GM21528 (cell line): ENCODE data around the gene QSOX1.

ENCODE experiments used
- ATAC-seq: cut with Tn5 transposase; IDR thresholded peaks from one replicate; pipeline ENCODE4 v1.9.1; 2021; ENCODE audit warnings: mild to moderate bottlenecking, moderate library complexity; ENCODE audit not compliant: unreplicated experiment, low FRiP score

Gene QSOX1

GRCh38 chr1:180247580-180247979 lies 92.9 kb downstream of the QSOX1 start:
- no peak for ATAC-seq

- ATAC-seq, result no peak
Observed at GRCh38 chr1:180248176-180248575, 93.5 kb downstream of the QSOX1 start.

GRCh38 chr1:180248731-180249681 lies 94.3 kb downstream of the QSOX1 start:
- ATAC-seq, result no peak

GRCh38 chr1:180249725-180250498 lies 95.2 kb downstream of the QSOX1 start:
- no peak for ATAC-seq

GRCh38 chr1:180250499-180250770 lies 95.8 kb downstream of the QSOX1 start:
- no peak for ATAC-seq

- ATAC-seq, result no peak
Observed at GRCh38 chr1:180250883-180251509, 96.3 kb downstream of the QSOX1 start.

GRCh38 chr1:180251526-180252305 lies 97.0 kb downstream of the QSOX1 start:
- ATAC-seq, result no peak

GRCh38 chr1:180252638-180253536 lies 98.2 kb downstream of the QSOX1 start:
- ATAC-seq, result no peak
